ENCODE results near the gene SLC41A3.

DNA sequence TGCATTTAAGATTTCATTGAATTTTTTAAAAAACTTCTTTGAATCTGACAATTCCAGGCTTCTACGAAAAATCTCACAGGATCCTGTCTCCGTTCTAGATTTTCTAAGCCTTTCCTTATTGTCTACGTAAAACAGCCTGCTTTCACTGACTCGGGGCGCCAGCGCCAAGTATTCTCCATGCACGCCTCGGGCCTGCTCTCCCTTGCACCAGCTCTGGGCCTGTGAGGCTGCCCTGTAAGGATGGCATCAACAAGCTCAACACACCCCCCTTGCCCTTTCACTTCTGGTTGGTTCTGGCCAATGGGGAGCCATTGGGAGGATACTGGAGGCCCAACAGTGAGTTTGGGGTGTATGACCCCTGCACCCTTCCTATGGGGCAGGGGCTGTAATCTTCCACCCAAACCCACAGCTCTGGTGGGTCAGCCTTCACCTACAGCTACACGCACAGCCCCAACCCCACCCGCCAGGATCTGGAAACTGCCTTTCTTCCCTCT lies 47.8 kb downstream of the SLC41A3 start:
- TF ChIP-seq, protein P1, sequence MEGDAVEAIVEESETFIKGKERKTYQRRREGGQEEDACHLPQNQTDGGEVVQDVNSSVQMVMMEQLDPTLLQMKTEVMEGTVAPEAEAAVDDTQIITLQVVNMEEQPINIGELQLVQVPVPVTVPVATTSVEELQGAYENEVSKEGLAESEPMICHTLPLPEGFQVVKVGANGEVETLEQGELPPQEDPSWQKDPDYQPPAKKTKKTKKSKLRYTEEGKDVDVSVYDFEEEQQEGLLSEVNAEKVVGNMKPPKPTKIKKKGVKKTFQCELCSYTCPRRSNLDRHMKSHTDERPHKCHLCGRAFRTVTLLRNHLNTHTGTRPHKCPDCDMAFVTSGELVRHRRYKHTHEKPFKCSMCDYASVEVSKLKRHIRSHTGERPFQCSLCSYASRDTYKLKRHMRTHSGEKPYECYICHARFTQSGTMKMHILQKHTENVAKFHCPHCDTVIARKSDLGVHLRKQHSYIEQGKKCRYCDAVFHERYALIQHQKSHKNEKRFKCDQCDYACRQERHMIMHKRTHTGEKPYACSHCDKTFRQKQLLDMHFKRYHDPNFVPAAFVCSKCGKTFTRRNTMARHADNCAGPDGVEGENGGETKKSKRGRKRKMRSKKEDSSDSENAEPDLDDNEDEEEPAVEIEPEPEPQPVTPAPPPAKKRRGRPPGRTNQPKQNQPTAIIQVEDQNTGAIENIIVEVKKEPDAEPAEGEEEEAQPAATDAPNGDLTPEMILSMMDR (IDR thresholded peaks at IDR 0.05): no peak
- TF ChIP-seq POLR2AphosphoS5 (IDR thresholded peaks at IDR 0.05): no peak
- no peak for TF ChIP-seq POLR2A (IDR thresholded peaks at IDR 0.05)
